Activated CD4-positive, alpha-beta T cell treated with anti-CD3 and anti-CD28 coated beads for 36 hours (primary cell): ENCODE data around the gene PTPN14. TPM values are rescaled to one million over a fixed set of nuclear protein-coding genes. Genes with fewer than 3 reads are reported as not detected.

Experiments
- ATAC-seq: fragments of 200-7000 bp; cut with Tn5 transposase; one replicate; pipeline ENCODE4 v1.10.0; 2021; ENCODE audit warnings: mild to moderate bottlenecking, moderate library complexity
- CTCF ChIA-PET: fragments of 350-600 bp; sonication (Branson Sonifier 250); formaldehyde crosslinking; loops from one replicate; lab custom pipeline; 2021; ENCODE audit warnings: antibody characterized with exemption; lab: Charles Lee
- POLR2A ChIA-PET: fragments of 350-600 bp; sonication (Branson Sonifier 250); formaldehyde crosslinking; loops from one replicate; lab custom pipeline; 2021; ENCODE audit warnings: antibody characterized with exemption, inconsistent platforms; lab: Charles Lee
- DNase-seq: peaks from one replicate; pipeline ENCODE4 v3.0.0-alpha.2; 2020
- H3K27ac Mint-ChIP-seq: one replicate; pipeline ENCODE4 v1.8.0; 2021; ENCODE audit warnings: mixed read lengths
- H3K27me3 Mint-ChIP-seq: one replicate; pipeline ENCODE4 v1.8.0; 2021; ENCODE audit warnings: mixed read lengths
- H3K36me3 Mint-ChIP-seq: one replicate; pipeline ENCODE4 v1.8.0; 2021; ENCODE audit warnings: low read depth, mixed read lengths
- H3K4me1 Mint-ChIP-seq: one replicate; pipeline ENCODE4 v1.8.0; 2021; ENCODE audit warnings: mixed read lengths
- H3K4me3 Mint-ChIP-seq: one replicate; pipeline ENCODE4 v1.8.0; 2021; ENCODE audit warnings: mild to moderate bottlenecking, moderate library complexity, mixed read lengths
- H3K9me3 Mint-ChIP-seq: one replicate; pipeline ENCODE4 v1.8.0; 2021; ENCODE audit warnings: low read depth, mixed read lengths
- intact Hi-C, 2 experiments: fragments of 100-400 bp; cut with DNase I in 1 of 2; cut with micrococcal nuclease in 1 of 2; formaldehyde crosslinking; loops; one replicate each; pipeline versions ENCODE4 v1.14.2 to v1.15.1; 2022 to 2024; cut with DNase I, micrococcal nuclease
- total RNA-seq, 2 experiments: library from RNA; stranded (reverse); gene quantifications; one replicate each; pipeline ENCODE4 v1.2.3, GENCODE V29; 2021

PTPN14 gene
- total RNA-seq, 2 experiments from 2014 or later = 4.1 to 4.3 TPM

- POLR2A ChIA-PET = no interaction called here
- DNase-seq (no peak), ATAC-seq (no peak)
- CTCF ChIA-PET = interaction anchor here (1.2 to 1.9 kb wide), 2 partner anchors 12 to 248 kb away, joined by 4 to 6 read pairs; no protein-coding TSS in a partner anchor
- Mint-ChIP-seq H3K27me3 (no peaks in the 10 kb centered on the region), H3K27ac (no peak overlapping the region), H3K9me3 (no peaks in the 10 kb centered on the region), H3K36me3 (peaks cover 22% of the 10 kb centered on the region), H3K4me1 (no peaks in the 10 kb centered on the region), H3K4me3 (no peak overlapping the region)
- intact Hi-C loops = no loop called here
Measured at GRCh38 chr1:214337015-214337414, 214.4 kb downstream of the PTPN14 start.

DNA sequence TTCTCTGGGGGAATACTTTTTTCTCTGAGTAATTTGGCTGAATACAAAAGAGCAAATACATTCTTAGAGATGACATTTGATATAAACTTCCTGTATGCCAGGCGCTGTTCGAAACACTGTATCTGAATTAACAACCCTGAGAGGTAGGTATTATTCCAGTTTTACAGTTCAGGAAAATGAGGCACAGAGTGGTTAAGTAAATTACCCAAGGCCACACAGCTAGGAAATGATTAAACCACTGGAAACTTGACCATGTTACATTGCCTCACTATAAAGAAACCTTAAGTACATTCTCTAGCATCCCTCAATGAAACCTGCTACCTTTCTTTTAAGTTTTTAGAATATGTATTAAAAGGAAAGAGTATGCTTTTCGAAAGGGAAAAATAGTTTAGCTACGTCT lies 215.8 kb downstream of the PTPN14 start:
- no peak overlapping the region for H3K4me3 Mint-ChIP-seq
- DNase-seq (no peak), ATAC-seq (no peak)
- CTCF ChIA-PET = interaction anchor here (0.5 to 1.9 kb wide), 5 partner anchors 10 to 249 kb away, joined by 3 to 6 read pairs (median 3); no protein-coding TSS in a partner anchor
- POLR2A ChIA-PET = no interaction called here
- no peaks in the 10 kb centered on the region for H3K27me3 Mint-ChIP-seq
- H3K4me1 Mint-ChIP-seq = no peaks in the 10 kb centered on the region
- intact Hi-C loops = no loop called here
- H3K36me3 Mint-ChIP-seq = peaks cover 22% of the 10 kb centered on the region
- no peaks in the 10 kb centered on the region for H3K9me3 Mint-ChIP-seq
- H3K27ac Mint-ChIP-seq = no peak overlapping the region

GRCh38 chr1:214332946-214333798 lies 218.2 kb downstream of the PTPN14 start:
- peak; percentile 21 for ATAC-seq
- H3K27ac Mint-ChIP-seq = no peak overlapping the region
- H3K36me3 Mint-ChIP-seq = peaks cover 33% of the 10 kb centered on the region
- no peak overlapping the region for H3K4me3 Mint-ChIP-seq
- peak; percentile 72 for DNase-seq
- intact Hi-C loops = loop anchor here (1.0 to 5.0 kb wide), 6 partner anchors 119 to 1211 kb away; partner anchors contain the start of gene CENPF (in 1 of the 2)
- ChIA-PET CTCF (interaction anchor here (0.6 to 11.8 kb wide), 42 partner anchors 9 to 1193 kb away, joined by 3 to 342 read pairs (median 4); partner anchors contain the start of gene SMYD2), POLR2A (interaction anchor here (0.6 kb wide), 1 partner anchor 161 kb away, joined by 3 read pairs; no protein-coding TSS in a partner anchor)
- H3K27me3 Mint-ChIP-seq = no peaks in the 10 kb centered on the region
- H3K4me1 Mint-ChIP-seq = no peaks in the 10 kb centered on the region
- H3K9me3 Mint-ChIP-seq = no peaks in the 10 kb centered on the region

GRCh38 chr1:214331827-214332423 lies 219.5 kb downstream of the PTPN14 start:
- no peaks in the 10 kb centered on the region for H3K27me3 Mint-ChIP-seq
- peaks cover 3% of the 10 kb centered on the region for H3K4me1 Mint-ChIP-seq
- intact Hi-C loops = loop anchor here (1.0 to 5.0 kb wide), 5 partner anchors 118 to 1210 kb away; partner anchors contain the start of gene CENPF (in 1 of the 2)
- CTCF ChIA-PET = interaction anchor here (0.6 to 11.8 kb wide), 67 partner anchors 8 to 1192 kb away, joined by 3 to 342 read pairs (median 4); partner anchors contain the start of genes CENPF and SMYD2
- H3K4me3 Mint-ChIP-seq = no peak overlapping the region
- H3K36me3 Mint-ChIP-seq = peaks cover 28% of the 10 kb centered on the region
- ATAC-seq = peak; percentile 60
- no peak overlapping the region for H3K27ac Mint-ChIP-seq
- H3K9me3 Mint-ChIP-seq = no peaks in the 10 kb centered on the region
- POLR2A ChIA-PET = no interaction called here
- DNase-seq = peak; percentile 78

GRCh38 chr1:214331180-214331579 lies 220.2 kb downstream of the PTPN14 start:
- intact Hi-C loops = loop anchor here (5.0 kb wide), 4 partner anchors 271 to 1209 kb away; partner anchors contain the start of gene CENPF (in 1 of the 2)
- no peak overlapping the region for H3K27ac Mint-ChIP-seq
- CTCF ChIA-PET = interaction anchor here (0.6 to 11.8 kb wide), 53 partner anchors 9 to 314 kb away, joined by 3 to 342 read pairs (median 5); partner anchors contain the start of genes CENPF and SMYD2
- peaks cover 3% of the 10 kb centered on the region for H3K4me1 Mint-ChIP-seq
- DNase-seq (no peak), ATAC-seq (no peak)
- POLR2A ChIA-PET = interaction anchor here (0.7 kb wide), 1 partner anchor 168 kb away, joined by 5 read pairs; no protein-coding TSS in a partner anchor
- H3K36me3 Mint-ChIP-seq = peaks cover 25% of the 10 kb centered on the region
- no peak overlapping the region for H3K4me3 Mint-ChIP-seq
- H3K27me3 Mint-ChIP-seq = no peaks in the 10 kb centered on the region
- H3K9me3 Mint-ChIP-seq = no peaks in the 10 kb centered on the region

DNA sequence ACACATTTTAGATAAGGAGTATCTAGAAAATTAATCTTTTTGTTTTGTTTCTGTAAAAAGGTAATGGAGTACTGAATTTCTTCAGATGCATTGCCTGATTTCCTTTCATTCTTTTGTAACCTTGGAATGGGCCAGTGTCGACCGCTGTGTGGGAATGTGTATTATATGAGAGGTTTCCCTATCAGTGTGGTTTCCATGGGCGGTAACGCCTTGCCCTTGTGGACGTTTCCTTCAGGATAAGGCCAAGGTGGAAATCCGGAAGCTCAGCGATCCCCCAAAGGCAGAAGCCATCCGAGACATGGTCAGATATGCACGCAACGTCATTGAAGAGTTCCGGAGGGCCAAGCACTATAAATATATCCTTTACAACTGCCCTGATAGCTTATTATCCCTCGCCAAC lies 220.7 kb downstream of the PTPN14 start:
- intact Hi-C loops = loop anchor here (5.0 kb wide), 4 partner anchors 272 to 1208 kb away; partner anchors contain the start of gene CENPF (in 1 of the 2)
- no peak overlapping the region for H3K4me3 Mint-ChIP-seq
- no peak for DNase-seq
- ATAC-seq = no peak
- CTCF ChIA-PET = interaction anchor here (0.6 to 11.8 kb wide), 22 partner anchors 12 to 295 kb away, joined by 3 to 342 read pairs (median 5); no protein-coding TSS in a partner anchor
- H3K4me1 Mint-ChIP-seq = peaks cover 3% of the 10 kb centered on the region
- peaks cover 25% of the 10 kb centered on the region for H3K36me3 Mint-ChIP-seq
- H3K27me3 Mint-ChIP-seq = no peaks in the 10 kb centered on the region
- POLR2A ChIA-PET = interaction anchor here (0.7 kb wide), 1 partner anchor 169 kb away, joined by 5 read pairs; no protein-coding TSS in a partner anchor
- H3K27ac Mint-ChIP-seq = no peak overlapping the region
- H3K9me3 Mint-ChIP-seq = no peaks in the 10 kb centered on the region

DNA sequence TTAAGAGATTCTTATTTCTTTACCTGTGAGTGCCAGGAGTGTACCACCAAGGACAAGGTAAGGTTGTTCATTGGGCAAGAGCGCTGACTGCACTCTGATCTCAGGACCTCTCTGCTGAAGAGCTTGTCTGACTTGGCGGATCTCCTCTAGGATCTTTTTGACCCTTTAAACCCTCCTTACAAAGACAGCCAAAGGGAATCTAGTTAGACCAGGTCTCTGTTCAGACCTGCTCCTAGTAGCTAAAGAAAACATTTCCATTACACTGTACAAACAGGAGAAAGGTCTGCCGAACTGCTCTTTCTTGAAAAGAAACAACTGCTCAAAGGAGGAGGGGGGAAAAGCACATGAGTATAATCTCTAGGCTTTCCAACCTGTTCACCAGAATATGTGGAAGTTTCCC lies 221.2 kb downstream of the PTPN14 start:
- POLR2A ChIA-PET = no interaction called here
- no peak for ATAC-seq
- no peak for DNase-seq
- no peaks in the 10 kb centered on the region for H3K27me3 Mint-ChIP-seq
- CTCF ChIA-PET = interaction anchor here (0.6 to 11.8 kb wide), 16 partner anchors 9 to 296 kb away, joined by 3 to 342 read pairs (median 5); no protein-coding TSS in a partner anchor
- peaks cover 3% of the 10 kb centered on the region for H3K4me1 Mint-ChIP-seq
- peaks cover 22% of the 10 kb centered on the region for H3K36me3 Mint-ChIP-seq
- H3K27ac Mint-ChIP-seq = no peak overlapping the region
- intact Hi-C loops = loop anchor here (5.0 kb wide), 4 partner anchors 272 to 1208 kb away; partner anchors contain the start of gene CENPF (in 1 of the 2)
- H3K4me3 Mint-ChIP-seq = no peak overlapping the region
- no peaks in the 10 kb centered on the region for H3K9me3 Mint-ChIP-seq

GRCh38 chr1:214329470-214330220 lies 221.8 kb downstream of the PTPN14 start:
- intact Hi-C loops = loop anchor here (1.0 to 5.0 kb wide), 7 partner anchors 68 to 1207 kb away; partner anchors contain the start of gene CENPF (in 1 of the 2)
- Mint-ChIP-seq H3K9me3 (no peaks in the 10 kb centered on the region), H3K4me1 (peaks cover 3% of the 10 kb centered on the region), H3K4me3 (no peak overlapping the region), H3K27me3 (no peaks in the 10 kb centered on the region), H3K36me3 (peaks cover 22% of the 10 kb centered on the region), H3K27ac (no peak overlapping the region)
- ChIA-PET CTCF (interaction anchor here (0.5 to 11.8 kb wide), 25 partner anchors 9 to 1938 kb away, joined by 3 to 342 read pairs (median 4); no protein-coding TSS in a partner anchor), POLR2A (no interaction called here)
- no peak for DNase-seq
- ATAC-seq = no peak

DNA sequence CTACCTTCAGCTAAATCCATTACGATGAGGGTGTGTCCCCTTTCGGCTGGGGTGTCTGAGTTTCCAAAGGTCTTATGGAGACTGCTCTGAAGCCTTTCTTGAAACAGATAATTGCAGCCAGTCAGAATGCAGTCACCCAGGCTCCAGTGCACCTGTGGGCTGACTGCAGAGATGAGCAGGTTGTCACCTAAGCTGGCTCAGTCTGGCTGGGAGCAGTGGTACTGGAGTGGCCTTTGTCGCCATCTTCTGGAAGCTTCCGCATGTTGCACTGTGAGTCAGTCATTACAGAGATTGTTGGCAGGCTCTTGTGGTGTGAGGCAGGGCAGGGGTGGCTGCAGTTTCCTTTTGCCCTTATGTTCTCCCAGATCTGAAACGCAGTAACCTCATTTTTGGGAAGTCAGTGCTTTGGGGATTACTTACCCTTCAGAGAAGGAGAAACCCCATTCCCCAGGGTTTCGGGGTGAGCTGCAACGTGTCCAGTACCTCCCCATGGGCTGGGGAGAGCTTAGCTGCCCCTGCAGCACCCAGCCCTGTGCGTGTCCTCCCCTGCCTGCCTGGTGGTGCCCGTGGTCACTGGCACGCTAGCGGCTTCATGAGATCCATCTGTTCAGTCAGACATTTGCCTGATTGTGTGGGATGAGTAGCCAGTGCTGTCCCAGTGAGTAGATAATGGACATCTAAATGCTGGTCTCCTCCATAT lies 222.5 kb downstream of the PTPN14 start:
- Mint-ChIP-seq H3K9me3 (no peaks in the 10 kb centered on the region), H3K27me3 (no peaks in the 10 kb centered on the region)

More for the DNA sequence above, 222.5 kb downstream of the PTPN14 start:
- H3K36me3 Mint-ChIP-seq = peaks cover 19% of the 10 kb centered on the region
- H3K4me1 Mint-ChIP-seq = peaks cover 3% of the 10 kb centered on the region
- no peak overlapping the region for H3K4me3 Mint-ChIP-seq
- ChIA-PET CTCF (interaction anchor here (0.5 to 11.8 kb wide), 38 partner anchors 10 to 1937 kb away, joined by 3 to 342 read pairs (median 4); no protein-coding TSS in a partner anchor), POLR2A (interaction anchor here (1.0 kb wide), 1 partner anchor 67 kb away, joined by 3 read pairs; no protein-coding TSS in a partner anchor)
- intact Hi-C loops = loop anchor here (1.0 kb wide), 3 partner anchors 68 to 955 kb away; no protein-coding TSS in a partner anchor
- DNase-seq (peak; percentile 88), ATAC-seq (peak; percentile 93)
- H3K27ac Mint-ChIP-seq = peak overlapping the region; percentile 23
